ENCODE measurements around the gene PLCXD3.

PLCXD3 gene

GRCh38 chr5:41349846-41350245, 160.6 kb downstream of the PLCXD3 start:
- Histone ChIP-seq H2AK5ac (ENCODE audit: low read length) (no peak overlapping the region), H2AFZ (ENCODE audit: insufficient read depth, low read length, poor library complexity) (no peak overlapping the region), H3K14ac (ENCODE audit: low read length) (no peak overlapping the region), H3K9me3 (ENCODE audit: insufficient read depth, low read depth, low read length) (no peaks in the 10 kb centered on the region), H3K18ac (ENCODE audit: low read length) (no peak overlapping the region), H3K4me2 (ENCODE audit: low read length) (no peak overlapping the region), H3K36me3 (ENCODE audit: control insufficient read depth in 1 of 2, insufficient read depth in 2 of 2, low read length in 2 of 2) (no peaks in the 10 kb centered on the region), H4K8ac (ENCODE audit: low read depth, low read length) (no peak overlapping the region), H3K23ac (ENCODE audit: low read length) (no peak overlapping the region), H2BK12ac (ENCODE audit: low read length) (no peak overlapping the region), H2BK120ac (ENCODE audit: insufficient read depth, low read length, poor library complexity) (no peak overlapping the region), H3K79me2 (ENCODE audit: control insufficient read depth, insufficient read depth, low read length, poor library complexity) (no peaks in the 10 kb centered on the region), H3K79me1 (ENCODE audit: low read length) (no peaks in the 10 kb centered on the region), H4K91ac (ENCODE audit: low read depth, low read length) (no peak overlapping the region), H3K9ac (ENCODE audit: low read length) (no peak overlapping the region), H2BK5ac (ENCODE audit: low read depth, low read length, poor library complexity) (no peak overlapping the region), H3K27me3 (ENCODE audit: insufficient read depth, low read length) (no peaks in the 10 kb centered on the region), H3K4me1 (ENCODE audit: control insufficient read depth in 1 of 2, insufficient read depth in 2 of 2, low read length in 2 of 2) (no peaks in the 10 kb centered on the region), H3K4ac (ENCODE audit: low read depth, low read length) (no peak overlapping the region), H3K27ac (ENCODE audit: low read depth, low read length) (no peak overlapping the region), H4K12ac (ENCODE audit: low read depth, low read length) (no peak overlapping the region), H3K4me3 (ENCODE audit: low read depth, low read length) (no peak overlapping the region)
- no CpG with 5 or more reads among the region's 4 CpGs for WGBS (ENCODE audit: extremely low coverage, insufficient coverage, insufficient read length)
- no peak for DNase-seq

DNA sequence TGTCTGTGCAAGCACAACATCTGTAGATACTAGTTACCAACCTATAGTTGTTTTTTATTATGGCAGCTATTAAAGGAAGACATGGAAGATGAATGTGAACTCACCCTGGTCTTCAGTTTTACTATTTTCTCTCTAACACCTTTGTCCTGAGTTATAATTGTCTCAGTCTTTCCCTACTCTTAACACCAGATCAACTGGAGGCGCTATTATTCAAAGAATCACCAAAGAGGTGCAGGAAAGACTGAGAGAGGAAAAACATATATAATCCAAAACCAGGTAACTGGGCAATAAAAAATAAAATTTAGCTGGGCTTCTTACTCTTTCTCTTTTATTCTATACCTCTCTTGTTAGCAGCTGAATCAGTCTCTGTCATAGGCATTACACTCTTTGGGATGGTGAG, 162.8 kb downstream of the PLCXD3 start:
- no peak overlapping the region for H3K18ac ChIP-seq (ENCODE audit: low read length)
- no peaks in the 10 kb centered on the region for H3K27me3 ChIP-seq (ENCODE audit: insufficient read depth, low read length)
- H3K4me1 ChIP-seq (ENCODE audit: control insufficient read depth in 1 of 2, insufficient read depth in 2 of 2, low read length in 2 of 2), result no peaks in the 10 kb centered on the region
- no peak overlapping the region for H2BK5ac ChIP-seq (ENCODE audit: low read depth, low read length, poor library complexity)
- H2AFZ ChIP-seq (ENCODE audit: insufficient read depth, low read length, poor library complexity), result no peak overlapping the region
- no peak overlapping the region for H2BK12ac ChIP-seq (ENCODE audit: low read length)
- H2AK5ac ChIP-seq (ENCODE audit: low read length), result no peak overlapping the region
- H3K36me3 ChIP-seq (ENCODE audit: control insufficient read depth in 1 of 2, insufficient read depth in 2 of 2, low read length in 2 of 2), result no peaks in the 10 kb centered on the region
- H3K4me3 ChIP-seq (ENCODE audit: low read depth, low read length), result no peak overlapping the region
- no peaks in the 10 kb centered on the region for H3K79me2 ChIP-seq (ENCODE audit: control insufficient read depth, insufficient read depth, low read length, poor library complexity)
- H4K12ac ChIP-seq (ENCODE audit: low read depth, low read length), result no peak overlapping the region
- no CpG with 5 or more reads among the region's 1 CpG for WGBS (ENCODE audit: extremely low coverage, insufficient coverage, insufficient read length)
- DNase-seq, result no peak
- H3K9me3 ChIP-seq (ENCODE audit: insufficient read depth, low read depth, low read length), result no peaks in the 10 kb centered on the region
- no peak overlapping the region for H3K23ac ChIP-seq (ENCODE audit: low read length)
- H2BK120ac ChIP-seq (ENCODE audit: insufficient read depth, low read length, poor library complexity), result no peak overlapping the region
- H3K4me2 ChIP-seq (ENCODE audit: low read length), result no peak overlapping the region
- H3K4ac ChIP-seq (ENCODE audit: low read depth, low read length), result no peak overlapping the region
- H3K27ac ChIP-seq (ENCODE audit: low read depth, low read length), result no peak overlapping the region
- H3K9ac ChIP-seq (ENCODE audit: low read length), result no peak overlapping the region
- no peak overlapping the region for H3K14ac ChIP-seq (ENCODE audit: low read length)
- no peaks in the 10 kb centered on the region for H3K79me1 ChIP-seq (ENCODE audit: low read length)
- H4K91ac ChIP-seq (ENCODE audit: low read depth, low read length), result no peak overlapping the region
- no peak overlapping the region for H4K8ac ChIP-seq (ENCODE audit: low read depth, low read length)

DNA sequence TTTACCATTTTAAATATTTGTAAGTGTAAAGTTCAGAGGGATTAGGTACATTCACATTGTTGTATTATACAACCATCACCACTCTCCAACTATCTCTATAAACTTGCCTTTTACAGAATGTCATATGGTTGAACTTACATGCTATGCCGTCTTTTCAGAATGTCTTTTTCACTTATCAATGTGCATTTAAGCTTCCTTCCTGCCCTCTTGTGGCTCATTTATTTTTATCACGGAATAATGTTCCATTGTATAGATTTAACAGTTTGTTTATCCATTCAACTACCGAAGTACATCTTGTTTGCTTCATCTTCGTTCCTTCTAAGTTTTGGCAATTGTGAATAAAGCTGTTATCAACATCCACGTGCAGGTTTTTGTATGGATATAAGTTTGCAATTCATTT, 163.8 kb downstream of the PLCXD3 start:
- Histone ChIP-seq H2BK120ac (ENCODE audit: insufficient read depth, low read length, poor library complexity) (no peak overlapping the region), H2BK5ac (ENCODE audit: low read depth, low read length, poor library complexity) (no peak overlapping the region), H3K27me3 (ENCODE audit: insufficient read depth, low read length) (no peaks in the 10 kb centered on the region), H2AFZ (ENCODE audit: insufficient read depth, low read length, poor library complexity) (no peak overlapping the region), H2BK12ac (ENCODE audit: low read length) (no peak overlapping the region), H3K27ac (ENCODE audit: low read depth, low read length) (no peak overlapping the region), H3K79me1 (ENCODE audit: low read length) (no peaks in the 10 kb centered on the region), H3K9me3 (ENCODE audit: insufficient read depth, low read depth, low read length) (no peaks in the 10 kb centered on the region), H3K14ac (ENCODE audit: low read length) (no peak overlapping the region), H2AK5ac (ENCODE audit: low read length) (no peak overlapping the region), H3K18ac (ENCODE audit: low read length) (no peak overlapping the region), H3K79me2 (ENCODE audit: control insufficient read depth, insufficient read depth, low read length, poor library complexity) (no peaks in the 10 kb centered on the region), H3K4ac (ENCODE audit: low read depth, low read length) (no peak overlapping the region), H4K12ac (ENCODE audit: low read depth, low read length) (no peak overlapping the region), H3K4me1 (ENCODE audit: control insufficient read depth in 1 of 2, insufficient read depth in 2 of 2, low read length in 2 of 2) (no peaks in the 10 kb centered on the region), H4K8ac (ENCODE audit: low read depth, low read length) (no peak overlapping the region), H3K4me3 (ENCODE audit: low read depth, low read length) (no peak overlapping the region), H4K91ac (ENCODE audit: low read depth, low read length) (no peak overlapping the region), H3K36me3 (ENCODE audit: control insufficient read depth in 1 of 2, insufficient read depth in 2 of 2, low read length in 2 of 2) (no peaks in the 10 kb centered on the region), H3K4me2 (ENCODE audit: low read length) (no peak overlapping the region), H3K9ac (ENCODE audit: low read length) (no peak overlapping the region), H3K23ac (ENCODE audit: low read length) (no peak overlapping the region)
- WGBS (ENCODE audit: extremely low coverage, insufficient coverage, insufficient read length), result no CpG with 5 or more reads among the region's 5 CpGs
- DNase-seq, result no peak

- Histone ChIP-seq H4K91ac (ENCODE audit: low read depth, low read length) (no peak overlapping the region), H3K79me2 (ENCODE audit: control insufficient read depth, insufficient read depth, low read length, poor library complexity) (no peaks in the 10 kb centered on the region), H2AFZ (ENCODE audit: insufficient read depth, low read length, poor library complexity) (no peak overlapping the region), H3K4ac (ENCODE audit: low read depth, low read length) (no peak overlapping the region), H3K23ac (ENCODE audit: low read length) (no peak overlapping the region), H3K4me1 (ENCODE audit: control insufficient read depth in 1 of 2, insufficient read depth in 2 of 2, low read length in 2 of 2) (no peaks in the 10 kb centered on the region), H3K27me3 (ENCODE audit: insufficient read depth, low read length) (no peaks in the 10 kb centered on the region), H3K27ac (ENCODE audit: low read depth, low read length) (no peak overlapping the region), H3K9ac (ENCODE audit: low read length) (no peak overlapping the region), H3K9me3 (ENCODE audit: insufficient read depth, low read depth, low read length) (no peaks in the 10 kb centered on the region), H2AK5ac (ENCODE audit: low read length) (no peak overlapping the region), H2BK12ac (ENCODE audit: low read length) (no peak overlapping the region), H3K4me3 (ENCODE audit: low read depth, low read length) (no peak overlapping the region), H3K4me2 (ENCODE audit: low read length) (no peak overlapping the region), H3K79me1 (ENCODE audit: low read length) (no peaks in the 10 kb centered on the region), H4K8ac (ENCODE audit: low read depth, low read length) (no peak overlapping the region), H4K12ac (ENCODE audit: low read depth, low read length) (no peak overlapping the region), H3K14ac (ENCODE audit: low read length) (no peak overlapping the region), H3K36me3 (ENCODE audit: control insufficient read depth in 1 of 2, insufficient read depth in 2 of 2, low read length in 2 of 2) (no peaks in the 10 kb centered on the region), H3K18ac (ENCODE audit: low read length) (no peak overlapping the region), H2BK120ac (ENCODE audit: insufficient read depth, low read length, poor library complexity) (no peak overlapping the region), H2BK5ac (ENCODE audit: low read depth, low read length, poor library complexity) (no peak overlapping the region)
- WGBS (ENCODE audit: extremely low coverage, insufficient coverage, insufficient read length), result no CpG with 5 or more reads among the region's 1 CpG
- DNase-seq, result peak in 1 of 2 donors; percentile 38
Measured at GRCh38 chr5:41345295-41345694, 165.1 kb downstream of the PLCXD3 start.

Data from trophoblast cell (in vitro differentiated cells and primary cell).